GM12874 (cell line): ENCODE measurements around the gene GPATCH2.

Experiments
- TF ChIP-seq, protein P1 (sequence below): IDR thresholded peaks from 2 replicates; pipeline ENCODE4 v1.5.1; 2011; ENCODE audit warnings: low read depth, mild to moderate bottlenecking, control low read depth, low read length, moderate library complexity; ENCODE audit not compliant: insufficient read depth

The GPATCH2 gene

DNA sequence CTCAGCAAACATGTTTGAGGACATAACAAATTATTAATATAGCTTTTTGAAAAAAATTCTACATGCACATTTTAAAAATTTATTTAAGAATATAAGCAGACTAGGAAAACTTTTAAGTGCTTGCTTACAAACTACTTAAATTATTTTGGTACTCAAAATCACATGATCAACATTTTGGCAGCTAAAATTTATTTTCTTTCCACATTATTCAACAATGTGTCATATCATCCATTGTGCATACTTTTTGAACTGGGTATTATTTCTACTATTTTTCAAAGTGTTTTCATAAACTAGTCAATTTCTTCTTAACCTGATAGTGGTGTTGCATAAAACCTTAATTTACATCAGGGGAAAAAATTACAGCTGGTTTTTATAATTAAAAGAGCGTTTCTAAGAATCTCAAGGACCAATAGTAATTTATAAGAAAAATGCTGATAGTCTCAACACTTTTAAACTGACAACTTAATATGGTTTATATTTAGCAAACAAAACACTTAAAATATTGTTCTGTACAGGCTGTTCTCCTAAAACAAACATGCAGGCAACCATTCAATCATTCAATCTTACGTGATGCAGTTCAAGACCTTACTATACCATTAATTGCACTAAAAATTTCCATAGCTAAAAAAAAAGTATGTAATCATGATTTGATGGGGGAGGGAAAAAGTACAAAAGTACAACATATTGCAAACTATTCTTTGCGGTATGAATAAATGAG is 105.0 kb downstream of the GPATCH2 start:
- TF ChIP-seq, protein P1, sequence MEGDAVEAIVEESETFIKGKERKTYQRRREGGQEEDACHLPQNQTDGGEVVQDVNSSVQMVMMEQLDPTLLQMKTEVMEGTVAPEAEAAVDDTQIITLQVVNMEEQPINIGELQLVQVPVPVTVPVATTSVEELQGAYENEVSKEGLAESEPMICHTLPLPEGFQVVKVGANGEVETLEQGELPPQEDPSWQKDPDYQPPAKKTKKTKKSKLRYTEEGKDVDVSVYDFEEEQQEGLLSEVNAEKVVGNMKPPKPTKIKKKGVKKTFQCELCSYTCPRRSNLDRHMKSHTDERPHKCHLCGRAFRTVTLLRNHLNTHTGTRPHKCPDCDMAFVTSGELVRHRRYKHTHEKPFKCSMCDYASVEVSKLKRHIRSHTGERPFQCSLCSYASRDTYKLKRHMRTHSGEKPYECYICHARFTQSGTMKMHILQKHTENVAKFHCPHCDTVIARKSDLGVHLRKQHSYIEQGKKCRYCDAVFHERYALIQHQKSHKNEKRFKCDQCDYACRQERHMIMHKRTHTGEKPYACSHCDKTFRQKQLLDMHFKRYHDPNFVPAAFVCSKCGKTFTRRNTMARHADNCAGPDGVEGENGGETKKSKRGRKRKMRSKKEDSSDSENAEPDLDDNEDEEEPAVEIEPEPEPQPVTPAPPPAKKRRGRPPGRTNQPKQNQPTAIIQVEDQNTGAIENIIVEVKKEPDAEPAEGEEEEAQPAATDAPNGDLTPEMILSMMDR, result no peak

DNA sequence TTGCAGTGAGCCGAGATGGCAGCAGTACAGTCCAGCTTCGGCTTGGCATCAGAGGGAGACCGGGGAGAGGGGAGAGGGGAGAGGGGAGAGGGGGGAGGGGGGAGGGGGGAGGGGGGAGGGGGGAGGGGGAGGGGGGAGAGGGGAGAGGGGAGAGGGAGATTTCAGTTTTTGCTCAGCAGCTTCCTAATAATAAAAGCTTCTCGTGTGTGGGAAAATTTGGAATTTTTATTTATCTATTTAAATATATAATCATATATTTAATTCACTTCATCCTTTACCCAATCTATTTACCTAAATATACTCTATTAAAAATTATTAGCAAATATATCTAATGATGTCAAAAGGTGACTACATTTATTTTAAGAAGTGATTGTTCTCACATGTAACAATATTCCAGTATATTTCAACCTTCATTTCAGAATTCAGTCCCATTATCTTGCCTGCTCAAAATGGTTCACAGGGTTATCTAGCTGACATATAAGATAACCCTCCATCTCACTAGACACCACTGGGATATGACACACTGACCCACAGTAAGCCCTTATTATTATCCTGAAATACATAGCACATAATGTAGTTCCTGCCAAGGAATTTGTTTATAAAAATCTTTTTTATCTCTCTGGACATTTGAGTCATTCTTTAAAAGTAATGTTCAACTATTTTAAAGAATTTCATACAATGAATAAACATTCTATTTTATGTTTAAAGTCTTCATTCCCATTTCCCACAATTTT is 105.9 kb downstream of the GPATCH2 start:
- TF ChIP-seq, protein P1, result no peak

DNA sequence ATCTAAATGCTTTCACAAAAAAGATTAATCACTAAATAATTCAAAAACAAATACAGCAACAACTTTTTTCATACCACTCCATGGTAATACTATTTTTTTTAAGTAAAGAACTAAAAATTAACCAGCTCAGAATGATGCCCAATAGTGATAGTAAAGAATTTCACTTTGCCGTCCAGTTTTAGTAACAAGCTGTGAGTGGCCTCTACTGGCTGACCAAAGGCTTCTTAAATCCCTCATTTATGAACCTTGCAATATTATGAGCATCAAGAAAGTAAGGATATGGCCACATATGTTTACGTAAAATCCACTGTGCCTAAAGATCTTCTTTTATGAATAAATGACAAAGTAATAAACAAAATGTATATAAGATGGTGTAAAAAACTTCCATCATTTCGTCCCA is 108.6 kb downstream of the GPATCH2 start:
- TF ChIP-seq, protein P1, result no peak

DNA sequence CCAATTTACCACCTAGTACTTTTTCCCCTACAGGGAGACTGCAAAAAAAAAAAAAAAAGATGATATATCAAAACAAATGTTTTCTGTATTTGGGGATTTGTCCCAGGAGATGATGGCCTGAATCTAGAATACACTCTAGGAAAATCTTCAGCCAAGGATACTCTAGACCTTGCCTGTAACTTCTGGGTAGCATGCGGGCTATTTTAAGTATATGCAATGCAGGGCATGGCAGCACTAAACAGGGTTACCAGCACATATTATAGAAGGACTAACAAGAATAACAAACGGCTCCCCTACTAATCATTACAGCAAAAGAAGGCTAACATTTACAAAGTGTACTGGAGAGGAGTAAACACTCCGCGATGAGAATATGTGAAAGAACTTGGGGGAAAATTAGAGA is 109.6 kb downstream of the GPATCH2 start:
- TF ChIP-seq, protein P1, result no peak

DNA sequence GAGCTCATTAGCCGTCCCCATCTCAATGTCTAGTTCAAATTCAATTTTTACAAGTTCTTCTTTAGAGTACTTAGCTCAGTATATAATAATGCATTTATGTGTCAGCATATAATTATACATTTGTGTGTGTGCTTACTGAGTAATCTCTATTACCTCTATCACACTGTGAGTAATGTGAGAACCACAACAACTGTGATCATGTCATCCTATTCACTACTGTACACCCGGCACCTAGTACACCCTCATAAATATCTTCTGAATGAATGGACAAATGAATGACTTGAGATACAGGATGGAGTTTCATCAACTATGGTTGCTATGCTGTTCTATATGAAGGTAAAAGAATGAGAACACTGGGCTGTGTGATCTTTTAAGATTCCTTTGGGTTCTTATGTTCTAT is 124.0 kb downstream of the GPATCH2 start:
- TF ChIP-seq, protein P1, result no peak

DNA sequence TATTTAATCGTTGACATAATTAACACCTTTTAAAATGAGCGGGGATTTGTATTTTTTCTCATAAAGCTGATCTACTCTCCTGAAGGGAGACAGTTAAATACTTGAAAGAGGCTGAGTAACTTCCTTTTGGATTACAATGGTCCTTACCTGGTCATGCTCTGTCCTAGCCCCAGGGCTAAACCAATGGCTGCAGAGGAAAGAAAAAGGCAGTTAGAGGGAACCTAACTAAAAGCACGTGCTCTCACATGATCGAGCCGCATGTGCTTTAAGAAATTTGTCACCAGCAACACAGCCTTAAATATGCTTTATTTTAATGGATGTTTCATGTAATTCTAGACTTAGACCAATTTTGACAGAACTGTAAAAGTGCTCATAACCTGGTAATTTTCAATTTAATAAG is 132.7 kb downstream of the GPATCH2 start:
- TF ChIP-seq, protein P1, result no peak

DNA sequence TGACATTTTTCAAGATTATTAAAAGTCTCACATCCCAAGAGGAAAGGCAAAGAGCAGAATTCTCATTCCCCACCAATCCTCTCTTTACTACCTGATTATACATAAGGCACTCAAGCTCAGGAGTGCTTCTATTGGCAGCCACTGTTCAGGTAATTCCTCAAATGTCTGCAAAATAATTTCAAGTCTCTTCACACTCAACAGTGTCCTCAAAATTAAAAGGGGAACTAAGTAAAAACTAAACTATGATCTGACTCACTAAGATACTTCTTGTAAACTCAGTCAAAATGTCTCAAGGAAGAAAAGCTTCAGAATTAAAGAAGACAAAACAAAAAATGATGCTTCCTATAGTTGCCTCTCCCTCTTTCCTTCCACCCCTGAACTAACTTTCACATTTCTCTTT is 135.6 kb downstream of the GPATCH2 start:
- TF ChIP-seq, protein P1, result no peak
